NCI-H128 (cell line): ENCODE data around the gene LTBR.
"Not testable (repeated sequence)": the region's sequence is repeated elsewhere in the genome, so short reads cannot be mapped to it uniquely, and the experiment has no call there.

Experiments used
- DNase-seq: peaks from one replicate; lab custom pipeline; 2025; ENCODE audit not compliant: unreplicated experiment; lab: John Stamatoyannopoulos, UW

The LTBR gene

DNA sequence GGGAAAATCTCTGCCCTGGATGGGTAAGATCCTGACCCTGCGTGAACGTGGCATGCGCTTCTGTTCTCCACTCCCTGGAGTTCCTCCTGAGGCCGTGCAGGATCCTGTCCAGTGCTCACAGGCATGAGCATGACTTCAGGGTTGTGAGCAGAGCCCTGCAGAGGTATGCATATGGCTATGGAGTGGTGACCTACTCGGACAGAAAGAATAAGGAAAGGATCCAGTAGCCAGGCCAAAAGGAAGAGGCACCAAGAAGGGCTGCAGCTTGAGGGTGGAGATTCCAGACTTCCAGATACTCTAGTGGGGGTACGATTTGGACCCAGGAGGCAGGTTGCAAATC, 40.0 kb downstream of the LTBR start:
- no peak for DNase-seq

DNA sequence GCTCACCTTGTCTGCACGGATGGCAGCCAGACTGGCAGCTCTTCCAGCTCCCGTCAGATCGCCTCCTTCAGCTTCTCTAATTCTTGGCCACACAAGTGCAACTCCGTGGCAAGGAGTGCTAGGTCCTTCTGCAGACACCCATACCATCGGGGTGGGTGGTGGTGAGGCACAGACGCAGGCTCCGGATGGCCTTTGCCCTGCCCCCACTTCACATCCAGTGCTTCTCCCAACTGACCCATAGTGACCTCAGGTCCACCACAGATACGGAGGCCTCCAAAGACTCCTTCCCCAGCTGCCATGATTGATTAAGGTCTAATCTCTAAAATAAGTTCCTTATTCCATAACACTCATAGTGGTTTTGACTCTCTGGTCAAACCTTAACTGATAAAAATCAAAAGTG, 40.9 kb downstream of the LTBR start:
- DNase-seq: no peak

DNA sequence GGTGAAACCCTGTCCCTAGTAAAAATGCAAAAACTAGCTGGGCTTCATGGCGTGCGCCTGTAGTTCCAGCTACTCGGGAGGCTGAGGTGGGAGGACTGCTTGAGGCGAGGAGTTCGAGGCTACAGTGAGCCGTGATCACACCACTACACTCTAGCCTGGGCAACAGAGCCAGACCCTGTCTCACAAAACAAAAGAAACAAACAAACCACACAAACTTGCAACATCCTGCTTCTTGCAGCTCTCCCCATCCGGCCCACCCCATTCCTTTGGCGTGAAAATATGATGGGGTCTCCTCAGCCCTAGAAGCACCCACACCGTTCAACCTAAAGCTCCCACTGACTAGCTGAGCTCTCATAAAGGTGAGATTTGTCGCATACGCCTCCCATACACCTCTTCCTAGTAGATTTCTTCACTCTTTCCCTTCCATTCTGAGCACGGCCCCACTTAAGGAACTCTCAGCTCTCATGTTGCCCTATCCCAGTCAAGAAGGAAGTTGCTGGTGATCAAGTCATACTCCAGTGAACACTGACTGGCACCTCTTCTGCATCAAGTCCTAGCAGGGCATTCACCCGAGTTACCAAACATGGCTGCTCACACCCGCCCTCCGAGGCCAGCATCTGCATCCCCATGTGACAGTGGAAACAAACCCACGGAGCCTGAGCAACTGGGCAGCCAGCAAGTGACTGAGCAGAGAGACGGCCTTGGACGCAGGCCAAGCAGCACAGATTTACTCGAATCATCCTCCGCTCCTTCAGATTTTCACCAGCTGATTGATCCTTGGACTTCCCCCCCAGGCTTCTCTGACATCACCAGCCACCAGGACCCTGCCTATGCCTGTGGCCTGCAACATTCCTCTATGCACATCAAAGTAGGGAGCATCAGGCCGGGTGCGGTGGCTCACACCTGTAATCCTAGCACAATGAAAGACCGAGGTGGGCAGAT, 41.9 kb downstream of the LTBR start:
- DNase-seq: no peak

DNA sequence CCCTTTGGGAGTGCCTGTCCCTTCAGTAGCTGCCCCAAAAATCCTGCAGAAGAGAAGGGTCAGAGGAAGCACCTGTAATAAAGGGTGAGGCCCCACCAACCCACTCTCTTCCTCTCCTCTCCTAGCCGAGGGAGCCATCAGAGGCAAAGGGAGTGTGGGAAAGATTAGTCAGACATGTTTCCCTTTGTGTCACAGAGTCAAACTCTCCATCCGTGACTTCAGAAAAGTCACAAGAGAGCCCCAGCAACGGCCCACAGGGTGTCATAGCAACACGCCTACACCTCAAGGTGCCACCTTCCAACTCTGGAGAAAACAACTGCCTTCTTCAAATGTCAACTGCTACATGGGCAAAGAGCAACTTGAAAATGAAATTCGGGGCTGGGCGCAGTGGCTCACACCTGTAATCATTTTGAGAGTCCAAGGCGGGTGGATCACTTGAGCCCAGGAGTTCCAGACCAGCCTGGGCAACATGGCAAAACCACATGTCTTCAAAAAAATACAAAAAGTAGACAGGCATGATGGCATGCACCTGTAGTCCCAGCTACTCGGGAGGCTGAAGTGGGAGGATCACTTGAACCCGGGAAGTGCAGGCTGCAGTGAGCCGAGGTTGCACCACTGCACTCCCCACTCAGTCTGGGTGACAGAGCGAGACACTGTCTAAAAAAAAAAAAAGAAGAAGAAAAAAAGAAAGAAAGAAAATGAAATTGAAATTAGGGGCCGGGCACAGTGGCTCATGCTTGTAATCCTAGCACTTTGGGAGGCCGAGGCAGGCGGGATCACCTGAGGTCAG, 43.1 kb downstream of the LTBR start:
- no peak for DNase-seq

DNA sequence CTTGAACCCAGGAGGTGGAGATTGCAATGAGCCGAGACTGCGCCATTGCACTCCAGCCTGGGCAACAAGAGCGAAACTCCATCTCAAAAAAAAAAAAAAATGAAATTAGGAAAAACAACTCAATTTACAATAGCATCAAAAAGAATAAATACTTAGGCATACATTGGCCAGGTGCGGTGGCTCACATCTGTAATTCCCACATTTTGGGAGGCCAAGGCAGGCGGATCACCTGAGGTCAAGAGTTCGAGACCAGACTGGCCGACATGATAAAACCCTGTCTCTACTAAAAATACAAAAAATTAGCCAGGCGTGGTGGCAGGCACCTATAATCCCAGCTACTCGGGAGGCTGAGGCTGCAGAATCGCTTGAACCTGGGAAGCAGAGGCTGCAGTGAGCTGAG, 43.8 kb downstream of the LTBR start:
- DNase-seq: not testable (repeated sequence)

DNA sequence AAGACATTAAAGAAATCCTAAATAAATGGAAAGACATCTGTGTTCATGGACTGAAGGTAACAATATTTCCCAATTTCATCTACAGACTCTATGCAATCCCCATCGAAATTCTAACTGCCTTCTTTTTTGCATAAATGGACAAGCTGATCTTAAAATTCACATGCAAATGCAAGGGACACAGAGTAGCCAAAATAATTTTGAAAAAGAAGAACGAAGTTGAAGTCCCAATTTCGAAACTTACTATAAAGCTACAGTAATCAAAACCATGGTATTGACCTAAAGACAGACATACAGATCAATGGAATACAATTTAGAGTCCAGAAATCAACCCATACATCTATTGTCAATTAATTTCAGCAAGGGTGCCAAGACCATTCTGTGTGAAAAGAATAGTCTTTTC, 44.4 kb downstream of the LTBR start:
- no peak for DNase-seq

DNA sequence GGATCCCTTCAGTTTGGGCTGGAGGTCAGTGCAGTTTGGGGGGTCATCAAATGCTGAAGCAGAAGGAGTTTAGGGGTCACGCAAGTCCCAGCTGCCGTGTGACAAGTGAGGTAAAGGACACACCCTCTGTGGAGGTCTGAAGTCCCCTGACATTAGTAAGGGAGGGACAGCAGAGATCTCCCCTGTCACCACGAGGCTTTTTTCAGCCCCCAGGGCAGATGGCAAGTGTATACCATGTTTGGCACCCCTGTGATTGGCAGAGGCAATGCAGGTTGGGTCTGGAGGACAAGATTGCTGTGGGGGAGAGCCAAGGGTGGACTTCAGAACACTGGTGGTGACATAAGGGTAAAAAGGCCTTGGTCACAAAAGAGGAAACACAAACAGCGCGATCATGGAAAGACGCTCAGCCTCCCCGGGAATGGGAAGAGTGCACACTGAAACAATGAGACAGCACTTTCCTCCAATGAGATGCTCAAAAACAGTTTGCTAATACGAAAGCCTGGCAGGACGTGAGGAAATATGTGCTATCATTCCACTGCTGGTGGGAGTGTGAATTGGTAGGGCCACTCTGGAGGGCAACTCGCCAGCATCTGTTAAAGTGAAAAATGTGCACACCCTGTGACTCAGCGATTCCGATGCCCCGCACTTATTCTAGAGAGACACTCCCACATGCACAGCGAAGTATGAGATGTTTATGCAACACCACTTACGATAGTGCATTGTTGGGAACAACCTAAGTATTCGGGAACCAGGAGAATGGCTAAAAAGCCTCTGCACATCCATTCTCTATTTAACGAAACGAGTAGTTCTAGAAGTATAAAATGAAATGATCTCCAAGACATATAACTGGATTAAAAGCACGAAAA, 46.4 kb downstream of the LTBR start:
- no peak for DNase-seq

DNA sequence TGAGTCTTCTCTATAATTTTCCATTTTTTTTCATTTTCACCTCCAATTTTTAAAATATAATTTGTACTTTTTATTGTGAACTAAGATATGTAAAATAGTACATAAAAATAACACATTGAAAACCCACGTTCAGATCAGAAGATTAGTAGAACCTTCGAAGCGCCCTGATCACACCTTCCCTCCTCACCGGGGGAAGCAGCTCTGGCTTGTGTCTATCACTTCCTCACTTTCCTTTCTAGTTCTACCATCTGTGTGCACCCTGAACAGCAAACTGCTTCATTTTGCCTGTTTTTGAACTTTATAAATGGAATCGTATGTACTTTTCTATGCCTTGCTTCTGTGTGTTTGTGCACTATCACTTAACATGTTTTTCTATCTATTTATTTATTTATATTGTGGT, 49.0 kb downstream of the LTBR start:
- DNase-seq: no peak

DNA sequence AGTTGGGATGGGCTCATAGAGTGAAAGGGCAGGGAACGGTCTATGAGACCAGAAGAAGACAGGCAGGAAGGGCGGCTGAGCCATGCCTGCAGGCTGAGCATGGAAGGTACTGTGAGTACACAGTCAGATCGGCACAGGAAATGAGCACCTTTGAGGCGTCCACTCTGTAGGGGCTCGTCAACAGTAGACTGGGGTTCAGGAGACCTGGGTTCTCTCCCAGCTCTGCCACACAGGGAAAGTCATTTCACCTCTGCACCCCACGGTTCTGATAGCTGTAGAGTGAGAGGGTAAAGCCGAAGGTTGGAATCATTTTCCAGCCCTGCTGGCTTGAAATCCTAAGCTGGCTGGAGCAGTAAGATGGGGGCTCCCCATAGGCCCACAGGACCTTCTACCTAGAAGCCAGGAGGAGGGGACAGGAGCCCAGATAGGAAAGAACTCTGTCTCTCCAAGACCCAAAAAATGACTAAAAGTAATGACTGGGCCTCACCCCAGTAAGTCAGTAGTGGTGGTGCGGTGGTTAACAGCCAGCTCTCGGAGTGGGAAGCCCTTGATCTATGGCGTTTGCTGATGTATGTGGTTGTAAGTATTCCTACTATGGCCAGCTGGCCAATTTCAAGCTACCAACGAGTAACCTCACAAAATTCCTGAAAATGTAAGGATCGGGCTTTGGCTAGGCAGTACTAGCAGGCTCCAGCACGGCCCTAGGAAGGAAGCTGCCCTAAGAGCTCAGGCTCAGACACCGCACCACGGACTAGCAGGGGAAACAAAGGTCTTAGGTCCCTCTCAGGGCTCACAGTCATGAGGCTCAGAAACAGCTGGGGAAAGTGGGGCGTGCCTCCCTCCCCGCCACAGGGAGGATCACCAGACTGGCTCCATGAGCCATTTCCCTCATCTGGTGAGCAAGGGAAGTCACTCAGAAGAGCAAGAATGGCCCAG, 50.5 kb downstream of the LTBR start:
- no peak for DNase-seq

DNA sequence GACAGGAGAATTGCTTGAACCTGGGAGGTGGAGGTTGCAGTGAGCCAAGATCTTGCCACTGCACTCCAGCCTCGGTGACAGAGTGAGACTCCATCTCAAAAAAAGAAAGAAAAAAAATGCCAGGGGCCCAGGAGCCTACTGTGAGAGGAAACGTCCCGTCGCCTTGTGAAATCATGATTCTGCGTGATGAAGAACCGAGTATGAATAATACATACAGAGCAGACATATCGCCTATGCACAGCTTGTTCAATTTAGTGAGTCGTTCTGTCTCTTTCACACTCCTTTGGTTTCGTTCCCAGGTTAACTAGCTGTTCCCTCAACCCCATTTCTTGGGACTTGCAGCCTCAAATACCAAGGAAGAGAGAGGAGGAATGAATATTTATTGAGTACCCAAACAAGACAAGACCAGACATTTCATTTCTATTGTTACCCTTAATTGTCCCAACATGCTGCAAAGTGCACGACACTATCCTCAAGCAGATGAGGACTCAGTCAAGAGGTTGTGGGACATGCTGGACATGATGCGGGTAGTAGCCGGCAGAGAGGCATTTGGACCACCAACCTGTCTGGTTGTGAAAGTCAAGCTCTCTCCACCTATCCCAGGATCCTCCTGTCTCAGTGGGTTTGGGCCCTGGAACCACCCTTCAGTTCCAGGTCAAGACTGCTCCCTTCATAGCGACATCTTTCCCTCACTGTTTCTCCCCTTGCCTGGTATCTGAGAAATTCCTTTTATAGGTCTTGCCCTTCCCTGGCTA, 52.2 kb downstream of the LTBR start:
- DNase-seq: no peak

DNA sequence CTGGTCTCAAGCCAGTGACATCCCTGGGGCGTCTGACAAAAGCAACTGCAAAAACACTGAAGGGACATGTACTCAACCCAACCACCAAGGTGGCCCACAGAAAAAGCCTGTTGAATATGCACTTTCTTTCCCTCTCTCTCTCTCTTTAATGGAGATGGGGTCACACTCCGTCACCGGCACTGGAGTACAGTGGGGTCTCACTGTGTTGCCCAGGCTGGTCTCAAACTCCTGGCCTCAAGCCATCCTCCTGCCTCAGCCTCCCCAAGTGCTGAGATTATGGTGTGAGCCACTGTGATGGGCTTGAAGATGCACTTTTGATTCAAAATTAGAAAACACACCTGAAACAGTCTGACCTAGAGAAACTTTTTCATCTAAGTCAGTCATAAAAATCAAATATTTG, 53.6 kb downstream of the LTBR start:
- DNase-seq: no peak

DNA sequence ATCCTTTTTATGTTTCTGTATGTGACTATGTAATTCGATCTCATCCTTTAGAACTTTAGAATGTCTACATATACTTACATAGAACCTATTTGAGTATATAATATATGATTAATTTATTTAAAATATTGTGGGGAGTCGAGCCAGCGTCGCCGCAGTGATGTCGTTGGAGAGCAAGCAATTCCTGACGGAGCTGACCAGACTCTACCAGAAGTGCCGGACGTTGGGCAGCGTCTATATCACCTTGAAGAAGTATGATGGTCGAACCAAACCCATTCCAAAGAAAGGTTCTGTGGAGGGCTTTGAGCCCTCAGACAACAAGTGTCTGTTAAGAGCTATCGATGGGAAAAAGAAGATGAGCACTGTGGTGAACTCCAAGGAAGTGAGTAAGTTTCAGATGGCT, 54.4 kb downstream of the LTBR start:
- DNase-seq: no peak

DNA sequence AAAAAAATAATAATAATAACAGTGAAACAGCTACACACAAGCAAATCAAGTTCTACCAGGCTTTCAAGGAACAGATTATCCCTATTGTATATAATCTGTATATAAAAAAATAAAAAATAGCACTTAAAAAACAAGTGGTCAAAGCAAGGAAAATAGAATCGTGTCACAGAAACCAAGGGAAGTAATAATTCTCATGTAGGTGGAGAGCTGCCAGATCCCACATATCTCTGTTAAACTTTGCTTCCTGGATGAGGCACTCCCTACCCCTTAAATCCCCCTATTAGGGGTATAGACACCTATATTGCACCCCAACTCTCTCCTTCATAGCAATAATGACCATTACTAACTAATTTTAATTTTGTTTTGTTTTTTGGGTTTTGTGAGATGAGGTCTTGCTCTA, 56.4 kb downstream of the LTBR start:
- no peak for DNase-seq
